Measurements from ENCODE around the gene ZSCAN10.
A peak's percentile ranks its signal among the peaks of the same experiment; 100 is the strongest.
"Not testable (repeated sequence)": the region's sequence is repeated elsewhere in the genome, so short reads cannot be mapped to it uniquely, and the experiment has no call there.

ZSCAN10 gene

DNA sequence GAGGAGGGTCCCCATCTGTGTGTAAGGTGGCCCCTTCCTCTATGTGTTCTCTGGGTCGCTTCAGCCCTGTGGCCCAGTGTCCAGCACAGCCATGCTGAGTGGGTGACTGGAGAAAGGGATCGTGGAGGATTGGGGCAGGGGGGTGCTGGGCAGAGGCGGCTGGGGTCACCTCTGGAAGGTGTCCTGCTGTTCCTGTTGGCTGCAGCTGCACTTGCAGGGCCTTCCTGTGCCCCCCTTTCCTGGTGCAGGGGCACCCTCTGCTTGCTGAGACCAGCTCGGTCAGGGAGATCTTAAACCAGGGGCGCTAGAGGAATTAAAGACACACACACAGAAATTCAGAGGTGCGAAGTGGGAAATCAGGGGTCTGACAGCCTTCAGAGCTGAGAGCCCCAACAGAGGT lies 22.5 kb downstream of the ZSCAN10 start:
- peaks cover 50% of the 10 kb centered on the region for H3K4me1 ChIP-seq (ENCODE audit: insufficient read depth, low read length, poor library complexity, severe bottlenecking)
- TF ChIP-seq EZH2phosphoT487 (IDR thresholded peaks at IDR 0.05; ENCODE audit: borderline replicate concordance) = no peak
- TF ChIP-seq CTCF (conservative IDR thresholded peaks at IDR 0.05; ENCODE audit: low read length) = no peak
- no peaks in the 10 kb centered on the region for H3K27me3 ChIP-seq (ENCODE audit: insufficient read depth, low read length, poor library complexity, severe bottlenecking)
- no peaks in the 10 kb centered on the region for H3K9me2 ChIP-seq (replicated peaks; ENCODE audit: low read depth, low read length)
- peaks cover 5% of the 10 kb centered on the region; the same call in 1 of the 2 replicates for H3K79me2 ChIP-seq (ENCODE audit: insufficient read depth, low read length)
- H3K4me3 ChIP-seq (ENCODE audit: low read length, poor library complexity, severe bottlenecking) = peak overlapping the region; percentile 91
- H3K9ac ChIP-seq (ENCODE audit: low read depth, low read length, poor library complexity, severe bottlenecking) = peak overlapping the region; percentile 100
- no peaks in the 10 kb centered on the region for H3K9me3 ChIP-seq (ENCODE audit: insufficient read depth, low read depth, low read length)
- no peak overlapping the region for H2AFZ ChIP-seq (ENCODE audit: low read length)
- H4K20me1 ChIP-seq (ENCODE audit: insufficient read depth, low read length, poor library complexity, severe bottlenecking) = no peaks in the 10 kb centered on the region
- no peaks in the 10 kb centered on the region for H3K36me3 ChIP-seq (ENCODE audit: insufficient read depth, low read length)
- H3F3A ChIP-seq (ENCODE audit: low read depth) = peaks cover 14% of the 10 kb centered on the region
- H3K4me2 ChIP-seq (ENCODE audit: low read depth, low read length, poor library complexity, severe bottlenecking) = peak overlapping the region; percentile 91

DNA sequence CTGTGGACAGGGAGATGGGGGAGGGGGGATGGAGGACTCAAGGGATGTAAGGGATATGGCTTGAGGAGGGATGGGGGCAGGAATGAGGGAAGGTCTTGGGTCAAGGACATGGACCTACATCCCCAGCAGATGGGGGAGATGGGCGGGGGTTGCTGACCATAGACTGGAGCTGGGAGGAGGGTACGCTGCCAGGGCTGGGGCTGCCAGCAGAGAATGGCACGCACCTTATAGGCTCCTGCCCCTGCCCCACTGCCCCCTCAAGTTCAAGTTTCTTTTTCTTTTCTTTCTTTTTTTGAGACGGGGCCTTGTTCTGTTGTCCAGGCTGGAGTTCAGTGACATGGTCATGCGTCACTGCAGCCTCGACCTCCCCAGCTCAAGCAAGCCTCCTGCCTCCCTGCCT lies 23.1 kb downstream of the ZSCAN10 start:
- peaks cover 56% of the 10 kb centered on the region for H3K4me1 ChIP-seq (ENCODE audit: insufficient read depth, low read length, poor library complexity, severe bottlenecking)

GRCh38 chr16:3075523-3075915 lies 23.6 kb downstream of the ZSCAN10 start:
- Histone ChIP-seq H3F3A (ENCODE audit: low read depth) (peaks cover 14% of the 10 kb centered on the region), H3K9me3 (ENCODE audit: insufficient read depth, low read depth, low read length) (no peaks in the 10 kb centered on the region), H3K9me2 (replicated peaks; ENCODE audit: low read depth, low read length) (no peaks in the 10 kb centered on the region), H2AFZ (ENCODE audit: low read length) (no peak overlapping the region), H3K4me3 (ENCODE audit: low read length, poor library complexity, severe bottlenecking) (peak overlapping the region; percentile 91), H3K9ac (ENCODE audit: low read depth, low read length, poor library complexity, severe bottlenecking) (peak overlapping the region; percentile 100), H3K79me2 (ENCODE audit: insufficient read depth, low read length) (peaks cover 5% of the 10 kb centered on the region; the same call in 1 of the 2 replicates), H3K27me3 (ENCODE audit: insufficient read depth, low read length, poor library complexity, severe bottlenecking) (no peaks in the 10 kb centered on the region), H3K4me1 (ENCODE audit: insufficient read depth, low read length, poor library complexity, severe bottlenecking) (peaks cover 58% of the 10 kb centered on the region), H3K36me3 (ENCODE audit: insufficient read depth, low read length) (no peaks in the 10 kb centered on the region), H4K20me1 (ENCODE audit: insufficient read depth, low read length, poor library complexity, severe bottlenecking) (no peaks in the 10 kb centered on the region), H3K4me2 (ENCODE audit: low read depth, low read length, poor library complexity, severe bottlenecking) (peak overlapping the region; percentile 91)
- TF ChIP-seq CTCF (conservative IDR thresholded peaks at IDR 0.05; ENCODE audit: low read length) (no peak), EZH2phosphoT487 (IDR thresholded peaks at IDR 0.05; ENCODE audit: borderline replicate concordance) (no peak)

More for the DNA sequence above, 23.1 kb downstream of the ZSCAN10 start:
- not testable (repeated sequence) for H2AFZ ChIP-seq (ENCODE audit: low read length); H3K9me3 ChIP-seq (ENCODE audit: insufficient read depth, low read depth, low read length); H4K20me1 ChIP-seq (ENCODE audit: insufficient read depth, low read length, poor library complexity, severe bottlenecking); H3K79me2 ChIP-seq (ENCODE audit: insufficient read depth, low read length); H3K9me2 ChIP-seq (replicated peaks; ENCODE audit: low read depth, low read length); H3K36me3 ChIP-seq (ENCODE audit: insufficient read depth, low read length); H3K27me3 ChIP-seq (ENCODE audit: insufficient read depth, low read length, poor library complexity, severe bottlenecking)
- Histone ChIP-seq H3F3A (ENCODE audit: low read depth) (peaks cover 14% of the 10 kb centered on the region), H3K4me3 (ENCODE audit: low read length, poor library complexity, severe bottlenecking) (peak overlapping the region; percentile 91), H3K4me2 (ENCODE audit: low read depth, low read length, poor library complexity, severe bottlenecking) (peak overlapping the region; percentile 91), H3K9ac (ENCODE audit: low read depth, low read length, poor library complexity, severe bottlenecking) (peak overlapping the region; percentile 100)

GRCh38 chr16:3074860-3075522 lies 24.1 kb downstream of the ZSCAN10 start:
- Histone ChIP-seq H3K36me3 (ENCODE audit: insufficient read depth, low read length) (no peaks in the 10 kb centered on the region), H4K20me1 (ENCODE audit: insufficient read depth, low read length, poor library complexity, severe bottlenecking) (no peaks in the 10 kb centered on the region), H3K27me3 (ENCODE audit: insufficient read depth, low read length, poor library complexity, severe bottlenecking) (no peaks in the 10 kb centered on the region), H3K4me1 (ENCODE audit: insufficient read depth, low read length, poor library complexity, severe bottlenecking) (peaks cover 62% of the 10 kb centered on the region), H3K79me2 (ENCODE audit: insufficient read depth, low read length) (peaks cover 5% of the 10 kb centered on the region; the same call in 1 of the 2 replicates), H3K4me2 (ENCODE audit: low read depth, low read length, poor library complexity, severe bottlenecking) (peak overlapping the region; percentile 91), H2AFZ (ENCODE audit: low read length) (no peak overlapping the region), H3K9me2 (replicated peaks; ENCODE audit: low read depth, low read length) (no peaks in the 10 kb centered on the region), H3K9me3 (ENCODE audit: insufficient read depth, low read depth, low read length) (no peaks in the 10 kb centered on the region), H3K9ac (ENCODE audit: low read depth, low read length, poor library complexity, severe bottlenecking) (peak overlapping the region; percentile 100), H3F3A (ENCODE audit: low read depth) (peaks cover 14% of the 10 kb centered on the region), H3K4me3 (ENCODE audit: low read length, poor library complexity, severe bottlenecking) (peak overlapping the region; percentile 91)
- no peak for TF ChIP-seq EZH2phosphoT487 (IDR thresholded peaks at IDR 0.05; ENCODE audit: borderline replicate concordance)
- no peak for TF ChIP-seq CTCF (conservative IDR thresholded peaks at IDR 0.05; ENCODE audit: low read length)

Data from Loucy (cell line).